GM18868 (cell line): ENCODE results near the gene PSMD11.
"Not testable (repeated sequence)": the region's sequence is repeated elsewhere in the genome, so short reads cannot be mapped to it uniquely, and the experiment has no call there.

Experiments
- ATAC-seq: cut with Tn5 transposase; IDR thresholded peaks from one replicate; pipeline ENCODE4 v1.9.1; 2021; ENCODE audit warnings: mild to moderate bottlenecking, moderate library complexity; ENCODE audit not compliant: unreplicated experiment

PSMD11 gene

GRCh38 chr17:32510466-32510865, 66.2 kb downstream of the PSMD11 start:
- ATAC-seq = no peak

GRCh38 chr17:32512328-32512727, 68.0 kb downstream of the PSMD11 start:
- ATAC-seq = no peak

DNA sequence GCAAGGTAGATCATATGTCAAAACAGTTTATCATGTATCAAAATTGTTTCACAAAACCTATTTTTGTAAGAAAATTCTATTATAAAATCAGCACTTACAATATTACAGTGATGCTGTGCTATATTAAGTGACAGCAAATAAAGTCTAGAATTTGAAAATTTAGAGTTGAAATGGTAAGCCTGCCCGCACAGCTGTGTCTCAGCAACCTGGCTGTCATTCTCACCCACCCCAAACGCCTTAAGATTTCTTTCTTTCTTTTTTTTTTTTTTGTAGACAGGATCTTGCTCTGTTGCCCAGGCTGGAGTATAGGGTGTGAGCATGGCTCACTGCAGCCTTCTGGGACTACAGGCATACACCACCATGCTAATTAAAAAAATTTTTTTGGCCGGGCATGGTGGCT, 69.3 kb downstream of the PSMD11 start:
- no peak for ATAC-seq

GRCh38 chr17:32514606-32515005, 70.3 kb downstream of the PSMD11 start:
- ATAC-seq = no peak

DNA sequence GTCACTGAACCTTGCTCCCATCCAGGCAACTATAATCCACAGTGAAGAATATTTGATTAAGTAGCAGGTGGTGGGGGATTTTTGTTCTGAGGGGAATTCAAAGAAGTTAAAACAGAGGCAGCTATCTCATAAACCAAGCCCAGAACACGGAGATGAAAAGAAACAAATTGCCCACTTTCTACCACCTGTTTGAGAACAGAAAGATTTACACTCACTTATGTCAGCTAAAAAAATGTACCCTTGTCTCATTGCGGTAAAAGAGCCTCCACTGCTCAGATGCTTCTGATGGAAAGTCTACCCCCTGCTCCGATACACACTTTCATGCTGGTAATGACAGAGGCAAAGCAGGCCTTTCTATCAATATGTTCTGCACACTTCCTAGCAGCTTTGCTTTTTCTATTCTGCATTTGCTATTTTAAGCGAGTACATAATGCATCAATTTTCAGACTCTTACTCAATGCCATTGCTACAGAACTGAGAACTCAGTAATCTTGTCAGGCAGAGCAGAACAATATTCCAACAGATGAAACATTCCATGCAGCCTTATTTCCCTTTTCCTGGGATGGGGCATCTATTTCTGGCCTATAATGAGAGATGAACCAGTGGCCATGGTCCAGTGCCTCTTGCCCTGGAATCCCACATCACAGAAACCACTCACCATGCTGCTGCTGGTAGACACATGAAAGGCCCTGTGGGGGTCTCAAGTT, 71.5 kb downstream of the PSMD11 start:
- ATAC-seq = peak; percentile 61

- ATAC-seq = no peak
Observed at GRCh38 chr17:32516450-32516849, 72.1 kb downstream of the PSMD11 start.

GRCh38 chr17:32516940-32517701, 72.8 kb downstream of the PSMD11 start:
- no peak for ATAC-seq

DNA sequence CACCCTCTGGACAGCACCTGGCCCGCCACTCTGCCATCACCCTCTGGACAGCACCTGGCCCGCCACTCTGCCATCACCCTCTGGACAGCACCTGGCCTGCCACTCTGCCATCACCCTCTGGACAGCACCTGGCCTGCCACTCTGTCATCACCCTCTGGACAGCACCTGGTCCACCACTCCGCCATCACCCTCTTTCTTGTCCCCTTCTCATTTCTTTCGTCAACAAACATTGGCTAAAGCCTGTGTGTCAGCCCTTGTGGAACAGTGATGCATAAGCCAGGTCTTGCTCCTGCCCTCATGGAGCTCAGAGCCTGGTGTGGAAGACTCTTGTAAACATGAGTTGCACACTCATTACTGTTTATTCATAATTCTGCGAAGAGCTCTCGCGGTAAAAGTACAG, 73.7 kb downstream of the PSMD11 start:
- no peak for ATAC-seq

GRCh38 chr17:32518646-32519227, 74.4 kb downstream of the PSMD11 start:
- ATAC-seq = no peak

DNA sequence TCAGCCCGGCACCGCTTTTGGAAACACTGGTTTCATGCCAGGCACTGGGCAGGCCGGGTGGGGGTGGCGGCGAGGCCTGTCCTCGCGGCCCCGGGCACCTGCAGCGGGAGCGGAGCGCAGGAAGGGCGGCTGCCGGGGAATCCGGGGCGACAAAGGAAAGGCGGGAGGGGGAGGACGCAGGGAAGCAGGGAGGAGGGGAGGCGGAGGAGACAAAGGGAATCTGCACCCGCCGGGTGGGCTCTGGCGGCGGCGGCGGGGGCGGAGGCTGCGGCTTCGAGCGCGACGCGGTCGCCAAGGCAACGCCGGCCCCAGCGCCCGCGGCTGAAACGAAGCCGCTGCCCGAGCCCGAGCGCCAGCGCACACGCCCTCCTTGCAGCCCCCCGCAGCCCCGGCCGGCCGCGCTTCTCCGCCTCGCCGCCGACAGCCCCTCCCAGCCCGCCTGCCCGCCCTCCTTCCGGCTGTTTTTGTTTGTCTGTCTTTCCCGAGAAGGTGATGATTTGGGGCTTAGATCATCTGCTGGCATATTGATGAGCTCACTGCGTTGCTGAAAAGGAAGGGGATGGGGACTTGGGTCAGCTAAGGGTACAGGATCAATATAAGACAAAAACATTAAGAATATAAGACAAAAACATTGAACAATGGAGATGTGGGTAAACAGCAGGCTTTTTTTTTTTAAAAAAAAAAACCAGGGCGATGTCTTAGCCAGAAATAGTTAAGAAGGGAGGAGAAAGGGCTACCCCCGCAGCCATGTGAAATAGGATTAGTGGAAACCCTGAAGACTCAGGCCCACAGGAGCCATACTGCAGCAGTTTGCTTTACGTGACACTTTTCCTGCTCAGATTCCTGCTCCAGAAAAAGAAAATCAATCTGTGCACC, 75.2 kb downstream of the PSMD11 start:
- no peak for ATAC-seq

GRCh38 chr17:32520104-32520701, 75.9 kb downstream of the PSMD11 start:
- no peak for ATAC-seq

- no peak for ATAC-seq
Observed at GRCh38 chr17:32520737-32521404, 76.6 kb downstream of the PSMD11 start.

GRCh38 chr17:32523017-32523680, 78.8 kb downstream of the PSMD11 start:
- peak; percentile 50 for ATAC-seq

DNA sequence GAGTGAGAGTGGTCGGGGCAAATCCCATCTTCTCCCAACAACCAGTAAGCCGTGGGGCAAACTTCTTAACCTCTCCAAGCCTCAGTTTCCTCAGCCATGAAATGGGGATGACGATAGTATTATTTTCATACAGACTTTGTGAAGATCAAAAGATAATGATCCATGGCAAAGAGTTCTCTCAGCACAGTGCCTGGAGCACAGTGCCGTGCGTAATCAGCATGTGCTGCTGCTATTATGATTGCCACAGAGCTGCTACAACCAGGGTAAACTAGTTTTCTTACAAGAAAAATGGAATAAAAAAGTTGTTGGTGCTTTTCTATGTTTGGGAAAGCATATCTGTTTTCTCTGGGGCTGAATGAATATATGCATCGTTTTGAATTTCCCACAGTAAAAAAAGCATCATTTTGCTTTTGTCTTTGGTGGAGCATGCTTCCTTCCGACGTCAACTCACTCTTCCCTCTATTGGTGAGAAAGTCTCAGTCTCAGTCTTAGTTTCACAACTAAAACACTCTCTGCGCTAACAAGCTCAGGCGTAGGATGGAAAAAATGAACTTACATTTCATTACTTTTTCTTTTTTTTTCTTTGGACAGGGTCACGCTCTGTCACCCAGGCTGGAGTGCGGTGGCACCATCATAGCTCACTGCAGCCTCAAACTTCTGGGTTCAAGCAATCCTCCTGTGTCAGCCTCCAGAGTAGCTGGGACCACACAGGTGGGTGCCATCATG, 79.7 kb downstream of the PSMD11 start:
- peak; percentile 46 for ATAC-seq

DNA sequence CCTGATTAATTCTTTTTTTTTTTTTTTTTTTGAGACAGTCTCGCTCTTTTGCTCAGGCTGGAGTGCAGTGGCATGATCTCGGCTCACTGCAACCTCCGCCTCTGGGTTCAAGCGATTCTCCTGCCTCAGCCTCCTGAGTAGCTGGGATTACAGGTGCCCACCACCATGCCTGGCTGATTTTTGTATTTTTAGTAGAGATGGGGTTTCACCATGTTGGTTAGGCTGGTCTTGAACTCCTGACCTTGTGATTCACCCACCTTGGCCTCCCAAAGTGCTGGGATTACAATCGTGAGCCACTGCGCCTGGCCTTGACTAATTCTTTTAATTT, 80.2 kb downstream of the PSMD11 start:
- not testable (repeated sequence) for ATAC-seq

GRCh38 chr17:32525122-32525521, 80.8 kb downstream of the PSMD11 start:
- ATAC-seq = no peak

DNA sequence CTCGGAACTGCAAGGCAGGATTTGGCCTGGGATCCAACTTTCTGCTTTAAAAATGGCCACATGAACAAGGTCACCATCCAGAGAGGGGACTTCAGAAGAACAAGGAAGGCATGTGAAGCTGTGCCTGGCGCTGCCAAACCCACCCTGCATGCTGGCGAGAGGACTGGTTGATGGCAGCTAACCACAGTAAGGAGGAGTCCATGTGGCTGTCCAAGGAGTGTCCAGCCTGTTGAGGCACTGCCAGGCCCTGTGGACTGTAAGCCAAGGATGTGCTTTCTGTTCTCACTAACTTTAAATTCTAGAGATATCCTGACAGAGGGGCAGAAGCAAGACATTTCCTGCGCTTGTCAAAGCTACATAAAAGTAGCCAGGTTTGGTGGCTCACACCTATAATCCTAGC, 82.8 kb downstream of the PSMD11 start:
- no peak for ATAC-seq

- no peak for ATAC-seq
Observed at GRCh38 chr17:32528825-32529224, 84.5 kb downstream of the PSMD11 start.

DNA sequence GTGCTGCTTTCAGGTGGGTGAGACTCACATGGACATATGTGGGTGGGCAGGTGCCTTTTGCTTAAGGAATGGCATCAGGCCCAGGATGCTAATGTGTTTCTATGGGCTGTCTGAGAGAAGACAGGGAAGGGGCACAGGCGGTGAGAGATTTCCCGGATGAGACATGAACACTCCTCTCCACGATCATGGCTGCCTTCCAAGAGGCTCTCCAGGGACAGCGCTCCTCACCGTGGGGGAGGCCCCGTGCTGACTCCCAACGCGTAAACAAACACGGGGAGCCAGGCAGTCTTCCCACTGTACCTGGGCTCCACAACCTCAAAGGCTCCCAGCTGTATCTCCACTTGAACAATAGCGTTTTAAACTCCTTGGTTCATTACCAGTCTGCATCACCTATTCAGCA, 85.3 kb downstream of the PSMD11 start:
- no peak for ATAC-seq
